Effector memory CD8-positive, alpha-beta T cell (primary cell): ENCODE measurements around the gene PHTF2.
A peak's percentile ranks its signal among the peaks of the same experiment; 100 is the strongest.
"Not testable (repeated sequence)": the region's sequence is repeated elsewhere in the genome, so short reads cannot be mapped to it uniquely, and the experiment has no call there.

Source experiments
- ATAC-seq: fragments of 150-1000 bp; cut with Tn5 transposase; replicated peaks from 2 replicates; pipeline ENCODE4 v1.10.0; 2021; ENCODE audit warnings: mild to moderate bottlenecking, moderate library complexity
- DNase-seq, 3 experiments: peaks; one replicate each; pipeline ENCODE4 v3.0.0; 2021
- H3K27ac Mint-ChIP-seq, 2 donors: one replicate each; pipeline ENCODE4 v1.8.0; 2022; ENCODE audit warnings: mild to moderate bottlenecking in 2 of 2, mixed read lengths in 2 of 2, moderate library complexity in 2 of 2
- H3K27me3 Mint-ChIP-seq, 2 donors: one replicate each; pipeline ENCODE4 v1.8.0; 2022; ENCODE audit warnings: mixed read lengths in 2 of 2
- H3K36me3 Mint-ChIP-seq: one replicate; pipeline ENCODE4 v1.8.0; 2022; ENCODE audit warnings: mild to moderate bottlenecking, moderate library complexity, mixed read lengths; ENCODE audit not compliant: insufficient read depth
- H3K4me1 Mint-ChIP-seq, 2 donors: one replicate each; pipeline ENCODE4 v1.8.0; 2022; ENCODE audit warnings: low read depth in 2 of 2, mixed read lengths in 2 of 2
- H3K4me3 Mint-ChIP-seq, 2 donors: one replicate each; pipeline ENCODE4 v1.8.0; 2022; ENCODE audit warnings: mild to moderate bottlenecking in 2 of 2, mixed read lengths in 2 of 2, moderate library complexity in 2 of 2
- H3K9me3 Mint-ChIP-seq, 2 donors: one replicate each; pipeline ENCODE4 v1.8.0; 2022; ENCODE audit warnings: mixed read lengths in 2 of 2

PHTF2 gene

GRCh38 chr7:77846317-77847092 lies 47.9 kb downstream of the PHTF2 start:
- Mint-ChIP-seq H3K27ac (peak overlapping the region; percentile 41 to 46), H3K4me3 (no peak overlapping the region), H3K9me3 (no peaks in the 10 kb centered on the region), H3K4me1 (peaks cover 16 to 35% of the 10 kb centered on the region in 2 donors), H3K27me3 (no peaks in the 10 kb centered on the region), H3K36me3 (peaks cover 3% of the 10 kb centered on the region)
- no peak for ATAC-seq
- no peak for DNase-seq

GRCh38 chr7:77855371-77856083 lies 57.0 kb downstream of the PHTF2 start:
- Mint-ChIP-seq H3K36me3 (peaks cover 6% of the 10 kb centered on the region), H3K27ac (peak overlapping the region; percentile 26 to 39), H3K27me3 (no peaks in the 10 kb centered on the region), H3K9me3 (no peaks in the 10 kb centered on the region), H3K4me3 (no peak overlapping the region), H3K4me1 (peaks cover 38 to 50% of the 10 kb centered on the region in 2 donors)
- DNase-seq = no peak
- no peak for ATAC-seq

- no peak for ATAC-seq
- H3K4me1 Mint-ChIP-seq = peaks cover 31 to 38% of the 10 kb centered on the region in 2 donors
Observed at GRCh38 chr7:77858278-77858677, 59.7 kb downstream of the PHTF2 start.

GRCh38 chr7:77859343-77859742 lies 60.8 kb downstream of the PHTF2 start:
- Mint-ChIP-seq H3K27me3 (no peaks in the 10 kb centered on the region), H3K27ac (peak overlapping the region in 1 of 2 donors; percentile 81), H3K9me3 (no peaks in the 10 kb centered on the region), H3K4me3 (no peak overlapping the region), H3K36me3 (peaks cover 3% of the 10 kb centered on the region), H3K4me1 (peaks cover 28 to 41% of the 10 kb centered on the region in 2 donors)
- DNase-seq = no peak
- no peak for ATAC-seq

More at GRCh38 chr7:77858278-77858677, 59.7 kb downstream of the PHTF2 start:
- peak overlapping the region; percentile 55 to 81 for H3K27ac Mint-ChIP-seq
- no peaks in the 10 kb centered on the region for H3K9me3 Mint-ChIP-seq
- H3K36me3 Mint-ChIP-seq = peaks cover 3% of the 10 kb centered on the region
- H3K27me3 Mint-ChIP-seq = no peaks in the 10 kb centered on the region
- H3K4me3 Mint-ChIP-seq = no peak overlapping the region
- DNase-seq = no peak

GRCh38 chr7:77862691-77863090 lies 64.1 kb downstream of the PHTF2 start:
- no peaks in the 10 kb centered on the region for H3K9me3 Mint-ChIP-seq
- peaks cover 20 to 48% of the 10 kb centered on the region in 2 donors for H3K4me1 Mint-ChIP-seq
- no peak overlapping the region for H3K4me3 Mint-ChIP-seq
- ATAC-seq (no peak), DNase-seq (no peak)
- no peak overlapping the region for H3K27ac Mint-ChIP-seq
- H3K27me3 Mint-ChIP-seq = no peaks in the 10 kb centered on the region
- peaks cover 3% of the 10 kb centered on the region for H3K36me3 Mint-ChIP-seq

- ATAC-seq = no peak
- DNase-seq = no peak
- H3K4me1 Mint-ChIP-seq = peaks cover 17 to 39% of the 10 kb centered on the region in 2 donors
- H3K4me3 Mint-ChIP-seq = no peak overlapping the region
- H3K27ac Mint-ChIP-seq = no peak overlapping the region
- H3K27me3 Mint-ChIP-seq = no peaks in the 10 kb centered on the region
- no peaks in the 10 kb centered on the region for H3K9me3 Mint-ChIP-seq
- peaks cover 3% of the 10 kb centered on the region for H3K36me3 Mint-ChIP-seq
Observed at GRCh38 chr7:77863860-77864259, 65.3 kb downstream of the PHTF2 start.

GRCh38 chr7:77866370-77866769 lies 67.8 kb downstream of the PHTF2 start:
- no peak overlapping the region for H3K4me3 Mint-ChIP-seq
- ATAC-seq (no peak), DNase-seq (no peak)
- no peaks in the 10 kb centered on the region for H3K9me3 Mint-ChIP-seq
- H3K27ac Mint-ChIP-seq = no peak overlapping the region
- H3K36me3 Mint-ChIP-seq = peaks cover 3% of the 10 kb centered on the region
- peaks cover 25 to 42% of the 10 kb centered on the region in 2 donors for H3K4me1 Mint-ChIP-seq
- no peaks in the 10 kb centered on the region for H3K27me3 Mint-ChIP-seq

GRCh38 chr7:77866786-77867536 lies 68.4 kb downstream of the PHTF2 start:
- Mint-ChIP-seq H3K36me3 (peaks cover 3% of the 10 kb centered on the region), H3K4me3 (no peak overlapping the region), H3K27me3 (no peaks in the 10 kb centered on the region), H3K4me1 (peaks cover 23 to 39% of the 10 kb centered on the region in 2 donors), H3K9me3 (no peaks in the 10 kb centered on the region), H3K27ac (no peak overlapping the region)
- ATAC-seq (no peak), DNase-seq (no peak)

- Mint-ChIP-seq H3K27me3 (no peaks in the 10 kb centered on the region), H3K27ac (no peak overlapping the region), H3K4me1 (peaks cover 23 to 39% of the 10 kb centered on the region in 2 donors), H3K4me3 (no peak overlapping the region), H3K36me3 (peaks cover 3% of the 10 kb centered on the region), H3K9me3 (no peaks in the 10 kb centered on the region)
- no peak for ATAC-seq
- no peak for DNase-seq
Observed at GRCh38 chr7:77867537-77867865, 68.9 kb downstream of the PHTF2 start.

GRCh38 chr7:77872256-77872655 lies 73.7 kb downstream of the PHTF2 start:
- not testable (repeated sequence) for H3K9me3 Mint-ChIP-seq

GRCh38 chr7:77873416-77874327 lies 75.1 kb downstream of the PHTF2 start:
- not testable (repeated sequence) for DNase-seq, H3K27me3 Mint-ChIP-seq, H3K36me3 Mint-ChIP-seq, ATAC-seq, H3K9me3 Mint-ChIP-seq, H3K4me3 Mint-ChIP-seq, H3K27ac Mint-ChIP-seq
- peaks cover 22 to 29% of the 10 kb centered on the region in 2 donors for H3K4me1 Mint-ChIP-seq

More at GRCh38 chr7:77872256-77872655, 73.7 kb downstream of the PHTF2 start:
- H3K27ac Mint-ChIP-seq, H3K36me3 Mint-ChIP-seq, H3K27me3 Mint-ChIP-seq, DNase-seq, H3K4me3 Mint-ChIP-seq, ATAC-seq: not testable (repeated sequence)
- H3K4me1 Mint-ChIP-seq = peaks cover 15 to 28% of the 10 kb centered on the region in 2 donors

GRCh38 chr7:77877791-77878190 lies 79.2 kb downstream of the PHTF2 start:
- no peak overlapping the region for H3K4me3 Mint-ChIP-seq
- ATAC-seq (no peak), DNase-seq (no peak)
- peaks cover 16 to 34% of the 10 kb centered on the region in 2 donors for H3K4me1 Mint-ChIP-seq
- H3K9me3 Mint-ChIP-seq = no peaks in the 10 kb centered on the region
- peaks cover 3% of the 10 kb centered on the region for H3K36me3 Mint-ChIP-seq
- H3K27ac Mint-ChIP-seq = no peak overlapping the region
- H3K27me3 Mint-ChIP-seq = no peaks in the 10 kb centered on the region

- Mint-ChIP-seq H3K36me3 (peaks cover 3% of the 10 kb centered on the region), H3K27me3 (no peaks in the 10 kb centered on the region), H3K27ac (no peak overlapping the region), H3K4me3 (no peak overlapping the region), H3K4me1 (peaks cover 16 to 35% of the 10 kb centered on the region in 2 donors), H3K9me3 (no peaks in the 10 kb centered on the region)
- ATAC-seq (no peak), DNase-seq (no peak)
Observed at GRCh38 chr7:77878500-77878899, 79.9 kb downstream of the PHTF2 start.
